Neural cell (in vitro differentiated cells): ENCODE measurements around the gene TBC1D2.

ENCODE experiments used
- EP300 ChIP-seq: fragments of 450-650 bp; conservative IDR thresholded peaks from 2 replicates; pipeline ENCODE4 v1.6.1; 2014; ENCODE audit warnings: antibody characterized with exemption, mild to moderate bottlenecking, moderate library complexity; ENCODE audit not compliant: poor library complexity, severe bottlenecking
- EZH2 ChIP-seq: fragments of 200-600, 300-800 bp; shearing (Covaris generic), sonication (generic); IDR thresholded peaks from 2 replicates; pipeline ENCODE4 v1.6.1; 2014; ENCODE audit warnings: antibody characterized with exemption, low read length, borderline replicate concordance, mild to moderate bottlenecking; ENCODE audit not compliant: insufficient read depth, poor library complexity, severe bottlenecking
- MXI1 ChIP-seq: fragments of 450-650 bp; conservative IDR thresholded peaks from 2 replicates; pipeline ENCODE4 v1.6.1; 2014; ENCODE audit warnings: antibody characterized with exemption, mild to moderate bottlenecking; ENCODE audit not compliant: poor library complexity, severe bottlenecking
- POLR2AphosphoS5 ChIP-seq: IDR thresholded peaks from 2 replicates; pipeline ENCODE4 v1.6.1; 2012
- RAD21 ChIP-seq: fragments of 450-650 bp; conservative IDR thresholded peaks from 2 replicates; pipeline ENCODE4 v1.6.1; 2014; ENCODE audit warnings: antibody characterized with exemption, mild to moderate bottlenecking, moderate library complexity
- SMC3 ChIP-seq: fragments of 450-650 bp; conservative IDR thresholded peaks from 2 replicates; pipeline ENCODE4 v1.6.1; 2014; ENCODE audit warnings: antibody characterized with exemption, mild to moderate bottlenecking, moderate library complexity; ENCODE audit not compliant: poor library complexity
- TAF1 ChIP-seq: IDR thresholded peaks from 2 replicates; pipeline ENCODE4 v1.6.1; 2012; ENCODE audit warnings: low read depth
- TF ChIP-seq, protein P1 (sequence below): fragments of 450-650 bp; IDR thresholded peaks from 2 replicates; pipeline ENCODE4 v1.5.1; 2014; ENCODE audit warnings: antibody characterized with exemption, mild to moderate bottlenecking, moderate library complexity; ENCODE audit not compliant: poor library complexity, severe bottlenecking
- TF ChIP-seq, protein P2 (sequence below): IDR thresholded peaks from 2 replicates; pipeline ENCODE4 v1.6.1; 2012; ENCODE audit warnings: borderline replicate concordance

DNA sequence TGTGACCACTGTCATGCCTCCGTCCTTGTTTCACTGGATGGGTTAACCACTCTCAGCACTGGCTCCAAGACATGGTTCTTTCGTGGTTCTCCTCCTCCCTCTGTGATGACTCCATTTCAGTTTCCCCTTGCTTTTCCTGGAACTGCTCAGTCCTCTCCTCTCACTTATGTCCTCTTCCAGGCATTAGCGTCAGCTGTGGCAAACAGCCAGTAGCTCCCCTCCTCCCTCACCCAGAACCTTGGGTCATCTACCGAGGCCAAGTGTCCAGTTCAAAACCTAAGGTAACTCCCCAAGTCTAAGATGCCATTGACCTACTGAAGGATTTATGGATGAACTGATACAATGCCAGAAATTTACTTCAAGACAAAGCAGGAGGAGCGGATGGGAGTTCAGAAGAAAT, 53.2 kb downstream of the TBC1D2 start:
- TF ChIP-seq, protein P1, sequence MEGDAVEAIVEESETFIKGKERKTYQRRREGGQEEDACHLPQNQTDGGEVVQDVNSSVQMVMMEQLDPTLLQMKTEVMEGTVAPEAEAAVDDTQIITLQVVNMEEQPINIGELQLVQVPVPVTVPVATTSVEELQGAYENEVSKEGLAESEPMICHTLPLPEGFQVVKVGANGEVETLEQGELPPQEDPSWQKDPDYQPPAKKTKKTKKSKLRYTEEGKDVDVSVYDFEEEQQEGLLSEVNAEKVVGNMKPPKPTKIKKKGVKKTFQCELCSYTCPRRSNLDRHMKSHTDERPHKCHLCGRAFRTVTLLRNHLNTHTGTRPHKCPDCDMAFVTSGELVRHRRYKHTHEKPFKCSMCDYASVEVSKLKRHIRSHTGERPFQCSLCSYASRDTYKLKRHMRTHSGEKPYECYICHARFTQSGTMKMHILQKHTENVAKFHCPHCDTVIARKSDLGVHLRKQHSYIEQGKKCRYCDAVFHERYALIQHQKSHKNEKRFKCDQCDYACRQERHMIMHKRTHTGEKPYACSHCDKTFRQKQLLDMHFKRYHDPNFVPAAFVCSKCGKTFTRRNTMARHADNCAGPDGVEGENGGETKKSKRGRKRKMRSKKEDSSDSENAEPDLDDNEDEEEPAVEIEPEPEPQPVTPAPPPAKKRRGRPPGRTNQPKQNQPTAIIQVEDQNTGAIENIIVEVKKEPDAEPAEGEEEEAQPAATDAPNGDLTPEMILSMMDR = no peak
- TF ChIP-seq, protein P2, sequence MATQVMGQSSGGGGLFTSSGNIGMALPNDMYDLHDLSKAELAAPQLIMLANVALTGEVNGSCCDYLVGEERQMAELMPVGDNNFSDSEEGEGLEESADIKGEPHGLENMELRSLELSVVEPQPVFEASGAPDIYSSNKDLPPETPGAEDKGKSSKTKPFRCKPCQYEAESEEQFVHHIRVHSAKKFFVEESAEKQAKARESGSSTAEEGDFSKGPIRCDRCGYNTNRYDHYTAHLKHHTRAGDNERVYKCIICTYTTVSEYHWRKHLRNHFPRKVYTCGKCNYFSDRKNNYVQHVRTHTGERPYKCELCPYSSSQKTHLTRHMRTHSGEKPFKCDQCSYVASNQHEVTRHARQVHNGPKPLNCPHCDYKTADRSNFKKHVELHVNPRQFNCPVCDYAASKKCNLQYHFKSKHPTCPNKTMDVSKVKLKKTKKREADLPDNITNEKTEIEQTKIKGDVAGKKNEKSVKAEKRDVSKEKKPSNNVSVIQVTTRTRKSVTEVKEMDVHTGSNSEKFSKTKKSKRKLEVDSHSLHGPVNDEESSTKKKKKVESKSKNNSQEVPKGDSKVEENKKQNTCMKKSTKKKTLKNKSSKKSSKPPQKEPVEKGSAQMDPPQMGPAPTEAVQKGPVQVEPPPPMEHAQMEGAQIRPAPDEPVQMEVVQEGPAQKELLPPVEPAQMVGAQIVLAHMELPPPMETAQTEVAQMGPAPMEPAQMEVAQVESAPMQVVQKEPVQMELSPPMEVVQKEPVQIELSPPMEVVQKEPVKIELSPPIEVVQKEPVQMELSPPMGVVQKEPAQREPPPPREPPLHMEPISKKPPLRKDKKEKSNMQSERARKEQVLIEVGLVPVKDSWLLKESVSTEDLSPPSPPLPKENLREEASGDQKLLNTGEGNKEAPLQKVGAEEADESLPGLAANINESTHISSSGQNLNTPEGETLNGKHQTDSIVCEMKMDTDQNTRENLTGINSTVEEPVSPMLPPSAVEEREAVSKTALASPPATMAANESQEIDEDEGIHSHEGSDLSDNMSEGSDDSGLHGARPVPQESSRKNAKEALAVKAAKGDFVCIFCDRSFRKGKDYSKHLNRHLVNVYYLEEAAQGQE = no peak
- no peak for TF ChIP-seq RAD21
- no peak for TF ChIP-seq TAF1
- TF ChIP-seq EP300 = no peak
- TF ChIP-seq POLR2AphosphoS5 = no peak
- no peak for TF ChIP-seq MXI1
- TF ChIP-seq EZH2 = no peak
- TF ChIP-seq SMC3 = no peak
